Neural crest cell (in vitro differentiated cells): Measurements from ENCODE around the gene FBXO17. TPM values are rescaled to one million over a fixed set of nuclear protein-coding genes. Genes with fewer than 3 reads are reported as not detected.
A peak's percentile ranks its signal among the peaks of the same experiment; 100 is the strongest.

ENCODE experiments used
- DNase-seq: peaks from one replicate; pipeline ENCODE4 v3.0.0; 2021; ENCODE audit warnings: low read depth, mixed read lengths, low spot score
- H3K27ac Mint-ChIP-seq: one replicate; pipeline ENCODE4 v1.8.0; 2021; ENCODE audit warnings: mild to moderate bottlenecking, mixed read lengths; ENCODE audit not compliant: unreplicated experiment
- H3K27me3 Mint-ChIP-seq: 2 replicates; pipeline ENCODE4 v1.8.0; 2021; ENCODE audit warnings: low read depth, mild to moderate bottlenecking, mixed read lengths
- H3K36me3 Mint-ChIP-seq: 2 replicates; pipeline ENCODE4 v1.8.0; 2021; ENCODE audit warnings: low read depth, mild to moderate bottlenecking, mixed read lengths
- H3K4me1 Mint-ChIP-seq: 2 replicates; pipeline ENCODE4 v1.8.0; 2021; ENCODE audit warnings: mixed read lengths
- H3K4me3 Mint-ChIP-seq: one replicate; pipeline ENCODE4 v1.8.0; 2021; ENCODE audit warnings: mild to moderate bottlenecking, mixed read lengths
- H3K9me3 Mint-ChIP-seq: 2 replicates; pipeline ENCODE4 v1.8.0; 2021; ENCODE audit warnings: mixed read lengths
- total RNA-seq: library from RNA; stranded (reverse); gene quantifications from 2 replicates; pipeline ENCODE4 v1.2.1, GENCODE V29; 2021
- TF ChIP-seq, protein P1 (sequence below): fragments of 200-600 bp; sonication (generic); conservative IDR thresholded peaks from 2 replicates; pipeline ENCODE4 v1.5.0; 2021; ENCODE audit warnings: antibody characterized with exemption, mild to moderate bottlenecking

Gene FBXO17
- total RNA-seq, 1 donor from 2014 or later = 30.9 TPM

DNA sequence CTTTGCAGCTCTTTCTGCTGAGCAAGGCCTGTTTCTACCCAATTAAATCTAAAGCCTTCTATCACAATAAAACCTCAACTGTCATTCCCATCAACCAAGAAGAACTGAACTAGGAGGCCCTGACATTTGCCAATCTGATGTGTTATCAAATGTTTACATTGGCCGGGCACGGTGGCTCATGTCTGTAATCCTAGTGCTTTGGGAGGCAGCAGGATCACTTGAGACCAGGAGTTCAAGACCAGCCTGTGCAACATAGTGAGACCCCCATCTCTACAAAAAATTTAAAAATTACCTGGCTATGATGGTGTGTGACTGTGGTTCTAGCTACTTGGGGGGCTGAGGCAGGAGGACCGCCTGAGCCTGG is 2.8 kb upstream of the FBXO17 start:
- Mint-ChIP-seq H3K9me3 (peaks cover 4% of the 10 kb centered on the region), H3K4me3 (peak overlapping the region; percentile 72), H3K27ac (no peak overlapping the region), H3K27me3 (peaks cover 5% of the 10 kb centered on the region), H3K4me1 (peaks cover 23% of the 10 kb centered on the region), H3K36me3 (no peaks in the 10 kb centered on the region)
- TF ChIP-seq, protein P1, sequence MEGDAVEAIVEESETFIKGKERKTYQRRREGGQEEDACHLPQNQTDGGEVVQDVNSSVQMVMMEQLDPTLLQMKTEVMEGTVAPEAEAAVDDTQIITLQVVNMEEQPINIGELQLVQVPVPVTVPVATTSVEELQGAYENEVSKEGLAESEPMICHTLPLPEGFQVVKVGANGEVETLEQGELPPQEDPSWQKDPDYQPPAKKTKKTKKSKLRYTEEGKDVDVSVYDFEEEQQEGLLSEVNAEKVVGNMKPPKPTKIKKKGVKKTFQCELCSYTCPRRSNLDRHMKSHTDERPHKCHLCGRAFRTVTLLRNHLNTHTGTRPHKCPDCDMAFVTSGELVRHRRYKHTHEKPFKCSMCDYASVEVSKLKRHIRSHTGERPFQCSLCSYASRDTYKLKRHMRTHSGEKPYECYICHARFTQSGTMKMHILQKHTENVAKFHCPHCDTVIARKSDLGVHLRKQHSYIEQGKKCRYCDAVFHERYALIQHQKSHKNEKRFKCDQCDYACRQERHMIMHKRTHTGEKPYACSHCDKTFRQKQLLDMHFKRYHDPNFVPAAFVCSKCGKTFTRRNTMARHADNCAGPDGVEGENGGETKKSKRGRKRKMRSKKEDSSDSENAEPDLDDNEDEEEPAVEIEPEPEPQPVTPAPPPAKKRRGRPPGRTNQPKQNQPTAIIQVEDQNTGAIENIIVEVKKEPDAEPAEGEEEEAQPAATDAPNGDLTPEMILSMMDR = no peak
- no peak for DNase-seq

DNA sequence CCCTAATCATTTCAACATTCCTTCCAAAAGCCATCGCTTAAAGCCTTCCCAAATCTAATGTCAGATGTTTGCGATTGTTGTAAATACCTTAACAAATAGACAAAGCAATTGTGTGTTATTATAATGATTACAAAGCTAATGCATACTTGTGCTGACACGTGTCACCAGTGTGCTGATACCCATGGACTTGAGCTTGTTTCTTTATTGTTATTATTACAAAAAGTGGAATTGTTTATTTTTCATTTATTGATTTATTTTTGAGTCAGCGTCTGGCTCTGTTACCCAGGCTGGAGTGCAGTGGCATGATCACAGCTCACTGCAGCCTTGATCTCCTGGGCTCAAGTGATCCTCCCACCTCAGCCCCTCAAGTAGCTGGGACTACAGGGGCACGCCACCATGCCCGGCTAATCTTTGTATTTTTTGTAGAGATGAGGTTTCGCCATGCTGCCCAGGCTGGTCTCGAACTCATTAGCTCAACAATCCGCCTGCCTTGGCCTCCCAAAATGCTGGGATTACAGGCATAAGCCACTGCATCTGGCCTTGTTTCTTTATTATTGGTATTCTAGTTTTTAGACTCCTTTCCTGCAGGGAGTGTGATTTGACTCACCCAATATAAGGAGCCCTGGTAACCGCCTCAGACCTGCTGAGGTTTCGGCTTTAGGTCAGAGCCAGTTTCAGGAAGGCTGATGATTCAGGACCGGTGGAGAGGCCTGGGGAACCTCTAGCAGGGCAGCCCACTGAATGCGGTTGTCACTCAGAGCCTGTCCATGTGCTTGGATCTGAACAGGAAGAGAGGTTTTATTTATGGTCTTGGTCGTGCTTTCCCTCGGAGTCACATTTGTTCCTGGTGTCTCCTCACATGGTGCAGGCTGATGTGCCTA is 2.1 kb upstream of the FBXO17 start:
- TF ChIP-seq, protein P1 = no peak
- Mint-ChIP-seq H3K36me3 (no peaks in the 10 kb centered on the region), H3K27me3 (peaks cover 5% of the 10 kb centered on the region), H3K9me3 (peaks cover 4% of the 10 kb centered on the region), H3K27ac (no peak overlapping the region), H3K4me3 (peak overlapping the region; percentile 72), H3K4me1 (peaks cover 23% of the 10 kb centered on the region)
- DNase-seq = no peak

DNA sequence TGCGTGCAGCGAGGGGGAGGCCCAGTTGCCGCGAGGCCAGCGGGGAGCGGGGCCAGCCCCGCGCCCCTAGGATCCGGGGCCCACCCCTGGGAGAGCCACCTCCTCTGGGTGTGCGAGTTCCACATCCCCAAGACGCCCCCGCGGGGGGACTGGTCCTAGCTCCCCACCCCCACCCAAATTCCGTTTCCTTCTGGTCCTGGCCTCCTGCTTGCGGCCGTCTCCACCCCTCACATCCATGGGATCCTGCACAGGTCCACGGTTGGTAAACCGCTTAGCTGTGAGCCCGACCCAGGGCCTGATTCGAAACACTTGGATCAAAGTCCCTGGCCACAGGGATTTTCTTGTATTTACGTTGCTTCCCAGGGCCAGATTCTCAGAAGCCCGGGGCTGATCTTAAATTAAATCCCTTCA is 324 bp upstream of the FBXO17 start:
- DNase-seq = peak; percentile 37
- peaks cover 5% of the 10 kb centered on the region for H3K27me3 Mint-ChIP-seq

DNA sequence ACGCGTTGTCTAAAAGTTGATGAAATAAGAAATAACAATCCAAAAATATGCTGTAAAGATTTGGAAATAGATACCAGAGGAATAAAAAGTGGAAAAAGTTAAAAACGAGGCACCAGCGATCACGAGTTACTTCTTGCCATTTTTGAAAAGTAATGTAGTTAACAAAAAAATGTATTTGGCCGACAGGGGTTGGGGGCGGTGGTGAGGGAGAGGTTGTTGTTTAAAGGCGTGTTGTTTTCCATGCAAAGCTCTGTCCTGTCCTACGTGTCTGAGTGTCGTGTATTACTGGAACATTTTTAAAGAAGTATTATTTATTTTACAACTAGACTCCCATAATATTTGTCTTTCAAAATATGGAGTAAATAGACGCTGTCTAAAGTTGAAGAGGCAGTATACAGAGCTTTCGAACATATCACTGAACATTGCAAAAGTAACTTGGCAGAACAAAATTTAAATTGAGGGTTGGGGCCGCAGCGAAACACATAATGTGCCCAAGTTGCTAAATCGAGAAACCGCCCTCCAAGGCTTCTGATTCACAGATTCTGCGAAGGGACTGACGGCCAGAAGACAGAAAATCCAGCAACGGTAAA is 823 bp downstream of the FBXO17 start:
- H3K4me3 Mint-ChIP-seq = peak overlapping the region; percentile 97
- DNase-seq = no peak
- H3K4me1 Mint-ChIP-seq = peaks cover 26% of the 10 kb centered on the region
- no peaks in the 10 kb centered on the region for H3K9me3 Mint-ChIP-seq
- H3K36me3 Mint-ChIP-seq = no peaks in the 10 kb centered on the region
- peaks cover 5% of the 10 kb centered on the region for H3K27me3 Mint-ChIP-seq
- TF ChIP-seq, protein P1 = peak; percentile 33
- peak overlapping the region; percentile 93 for H3K27ac Mint-ChIP-seq

More for the DNA sequence above, 324 bp upstream of the FBXO17 start:
- Mint-ChIP-seq H3K9me3 (peaks cover 4% of the 10 kb centered on the region), H3K4me1 (peaks cover 26% of the 10 kb centered on the region), H3K27ac (peak overlapping the region; percentile 97), H3K4me3 (peak overlapping the region; percentile 93), H3K36me3 (no peaks in the 10 kb centered on the region)
- TF ChIP-seq, protein P1 = no peak

DNA sequence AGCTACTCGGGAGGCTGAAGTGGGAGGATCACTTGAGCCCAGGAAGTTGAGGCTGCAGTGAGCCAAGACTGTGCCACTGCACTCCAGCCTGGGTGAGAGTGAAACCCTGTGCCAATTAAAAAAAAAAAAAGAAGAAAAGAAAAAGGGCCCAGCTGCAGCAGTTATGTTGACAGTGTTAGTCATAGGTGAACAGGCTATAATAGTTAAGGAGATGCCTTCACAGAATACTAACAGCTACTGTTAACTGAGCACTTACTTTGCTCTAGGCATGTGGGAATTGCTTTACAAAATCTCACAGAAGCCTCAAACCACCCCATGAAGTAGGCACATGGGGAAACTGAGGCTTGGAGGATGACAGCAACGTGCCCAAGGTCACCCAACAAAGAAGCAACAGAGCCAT is 3.9 kb downstream of the FBXO17 start:
- Mint-ChIP-seq H3K4me1 (peaks cover 25% of the 10 kb centered on the region), H3K9me3 (no peaks in the 10 kb centered on the region), H3K27me3 (peaks cover 3% of the 10 kb centered on the region), H3K4me3 (peak overlapping the region; percentile 59), H3K27ac (no peak overlapping the region), H3K36me3 (no peaks in the 10 kb centered on the region)
- TF ChIP-seq, protein P1 = no peak
- DNase-seq = no peak
